T-helper 22 cell (primary cell): ENCODE data around the gene KCTD5.
"Not testable (repeated sequence)": the region's sequence is repeated elsewhere in the genome, so short reads cannot be mapped to it uniquely, and the experiment has no call there.

Experiments used
- DNase-seq: peaks from one replicate; pipeline ENCODE4 v3.0.0-alpha.2; 2020; ENCODE audit warnings: low read depth

Gene KCTD5

GRCh38 chr16:2673066-2673999 lies 9.0 kb upstream of the KCTD5 start:
- DNase-seq = peak; percentile 93

DNA sequence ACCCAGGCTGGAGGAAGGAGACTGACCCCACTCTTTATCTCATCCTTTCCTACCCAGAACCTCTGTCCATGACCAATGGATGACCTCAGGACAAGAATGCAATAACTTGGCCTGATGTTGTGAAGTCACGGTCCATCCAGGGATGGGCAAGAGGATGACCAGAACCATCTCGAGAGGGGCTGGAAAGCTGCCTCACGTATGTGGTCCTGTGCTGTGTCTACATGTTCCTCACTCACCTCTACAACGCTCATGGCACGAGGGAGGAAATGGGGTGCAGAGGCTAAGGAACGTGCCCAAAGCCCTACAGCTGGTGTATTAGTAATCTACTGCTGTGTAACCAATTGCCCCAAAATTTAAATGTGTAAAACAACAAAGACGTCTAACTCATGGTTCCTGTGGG lies 7.3 kb upstream of the KCTD5 start:
- DNase-seq = no peak

DNA sequence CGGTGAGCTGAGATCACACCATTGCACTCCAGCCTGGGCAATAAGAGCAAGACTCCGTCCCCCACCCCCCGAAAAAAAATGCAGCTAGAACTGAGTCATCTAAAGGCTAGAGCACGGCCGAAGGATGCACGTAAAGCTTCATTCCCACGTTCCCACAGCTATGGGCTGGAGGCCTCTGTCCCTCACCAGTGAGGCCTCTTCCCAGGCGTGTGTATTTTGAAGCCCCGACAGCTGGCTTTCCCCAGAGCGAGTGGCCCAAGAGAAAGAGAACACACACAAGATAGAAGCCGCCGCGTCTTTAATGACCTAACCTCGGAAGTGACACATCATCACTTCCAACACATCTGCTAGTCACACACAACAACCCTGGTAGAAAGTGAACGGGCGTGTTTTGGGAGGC lies 6.6 kb upstream of the KCTD5 start:
- DNase-seq = no peak

- not testable (repeated sequence) for DNase-seq
Observed at GRCh38 chr16:2676937-2677336, 5.4 kb upstream of the KCTD5 start.

DNA sequence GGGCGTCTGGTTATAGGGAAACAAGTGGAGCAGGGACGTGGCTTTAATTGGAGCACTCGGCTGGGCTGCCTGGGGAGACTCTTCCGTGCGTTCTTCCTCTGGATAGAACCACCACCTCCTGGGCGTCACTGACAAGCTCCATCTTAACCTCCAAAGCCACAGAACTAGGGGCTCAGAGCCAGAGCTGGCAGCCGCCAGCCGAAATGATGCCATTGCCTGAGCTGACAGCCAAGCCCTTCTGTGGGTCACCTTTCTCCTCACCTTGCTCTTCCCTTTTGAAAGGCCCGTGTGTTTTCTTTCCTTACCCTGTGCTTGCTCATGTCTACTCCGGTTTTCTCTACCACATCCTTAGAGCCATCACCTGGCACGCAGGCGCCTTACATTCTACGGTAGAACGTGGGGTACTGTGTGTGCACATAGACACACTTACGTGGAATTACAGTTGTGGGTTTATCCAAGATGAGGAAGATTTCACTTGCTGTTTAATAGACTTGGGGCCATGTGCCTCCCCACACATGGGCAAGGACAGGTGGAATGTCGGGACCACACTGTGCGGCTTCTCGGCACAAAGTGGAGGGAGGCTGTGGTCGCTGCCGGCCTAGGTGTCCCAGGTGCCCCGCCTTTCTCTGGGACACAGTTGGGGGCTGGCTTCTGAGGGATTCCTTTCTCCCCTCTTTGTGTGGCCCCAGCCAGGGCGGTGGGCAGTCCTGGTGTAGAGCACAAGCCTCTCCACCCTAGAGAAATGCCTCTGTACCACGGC lies 3.9 kb upstream of the KCTD5 start:
- not testable (repeated sequence) for DNase-seq

DNA sequence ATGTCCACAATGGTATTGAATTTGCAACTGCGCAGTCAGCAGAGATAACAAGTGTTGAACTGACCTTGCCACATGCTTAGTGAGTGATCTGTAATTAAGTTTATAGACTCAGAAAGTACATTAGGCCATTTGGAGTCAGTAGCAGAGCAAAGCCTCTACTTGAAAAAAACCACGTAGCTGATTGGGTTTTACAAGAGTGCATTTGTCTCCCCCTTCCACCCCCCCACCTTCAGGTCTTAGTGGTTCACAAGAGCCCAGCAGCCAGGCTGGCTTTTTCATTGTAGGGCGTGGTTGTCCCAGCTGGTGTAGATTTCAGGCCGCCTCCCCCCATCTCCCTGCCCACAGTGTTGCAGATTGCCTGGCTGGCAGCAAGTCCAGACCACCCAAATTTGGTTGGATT lies 2.4 kb upstream of the KCTD5 start:
- not testable (repeated sequence) for DNase-seq

DNA sequence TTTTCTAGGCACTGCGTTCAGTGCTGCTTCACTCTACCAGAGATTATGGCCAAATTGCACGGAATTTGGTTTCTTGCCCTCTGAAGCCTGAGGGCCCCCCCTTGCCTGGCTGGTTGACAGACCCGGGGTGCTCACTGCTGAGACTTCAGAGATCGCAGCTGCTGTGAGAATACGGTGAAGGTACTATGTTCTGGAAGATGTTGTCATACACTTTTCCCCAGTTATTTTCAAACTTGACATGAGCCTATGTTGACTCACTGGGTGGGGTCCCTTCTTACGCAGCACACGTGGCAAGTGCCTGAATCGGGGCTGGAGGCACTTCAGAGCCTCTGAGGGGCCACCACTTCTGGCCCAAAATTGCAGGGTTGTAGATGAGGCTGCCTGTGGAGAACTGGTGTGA lies 2.0 kb upstream of the KCTD5 start:
- DNase-seq = not testable (repeated sequence)

- DNase-seq = not testable (repeated sequence)
Observed at GRCh38 chr16:2683041-2683440, 718 bp downstream of the KCTD5 start.

DNA sequence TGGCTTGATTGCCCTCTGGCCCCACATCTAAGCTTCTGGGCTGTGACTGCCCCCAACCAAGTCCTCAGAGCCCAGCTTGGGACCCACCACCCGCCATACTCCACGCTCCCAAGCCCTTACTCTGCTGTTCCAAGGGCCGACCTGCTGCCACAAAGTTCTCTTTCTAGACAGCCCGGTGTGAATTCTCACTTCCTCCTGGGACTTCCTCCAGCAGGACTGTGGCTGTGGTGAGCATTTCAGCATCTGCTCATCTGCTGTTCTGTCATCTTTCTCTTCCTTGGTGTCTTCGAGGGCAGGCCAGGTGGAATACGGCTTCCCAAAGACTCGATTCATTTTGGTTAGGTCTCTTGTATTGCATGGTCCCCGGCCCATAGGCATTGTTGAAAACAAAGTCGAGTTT lies 3.8 kb downstream of the KCTD5 start:
- not testable (repeated sequence) for DNase-seq

- DNase-seq = no peak
Observed at GRCh38 chr16:2686912-2687507, 4.7 kb downstream of the KCTD5 start.

- no peak for DNase-seq
Observed at GRCh38 chr16:2687531-2688308, 5.4 kb downstream of the KCTD5 start.

- DNase-seq = not testable (repeated sequence)
Observed at GRCh38 chr16:2689422-2689821, 7.1 kb downstream of the KCTD5 start.

- DNase-seq = no peak
Observed at GRCh38 chr16:2689968-2690801, 7.9 kb downstream of the KCTD5 start.

GRCh38 chr16:2690852-2691251 lies 8.5 kb downstream of the KCTD5 start:
- no peak for DNase-seq

DNA sequence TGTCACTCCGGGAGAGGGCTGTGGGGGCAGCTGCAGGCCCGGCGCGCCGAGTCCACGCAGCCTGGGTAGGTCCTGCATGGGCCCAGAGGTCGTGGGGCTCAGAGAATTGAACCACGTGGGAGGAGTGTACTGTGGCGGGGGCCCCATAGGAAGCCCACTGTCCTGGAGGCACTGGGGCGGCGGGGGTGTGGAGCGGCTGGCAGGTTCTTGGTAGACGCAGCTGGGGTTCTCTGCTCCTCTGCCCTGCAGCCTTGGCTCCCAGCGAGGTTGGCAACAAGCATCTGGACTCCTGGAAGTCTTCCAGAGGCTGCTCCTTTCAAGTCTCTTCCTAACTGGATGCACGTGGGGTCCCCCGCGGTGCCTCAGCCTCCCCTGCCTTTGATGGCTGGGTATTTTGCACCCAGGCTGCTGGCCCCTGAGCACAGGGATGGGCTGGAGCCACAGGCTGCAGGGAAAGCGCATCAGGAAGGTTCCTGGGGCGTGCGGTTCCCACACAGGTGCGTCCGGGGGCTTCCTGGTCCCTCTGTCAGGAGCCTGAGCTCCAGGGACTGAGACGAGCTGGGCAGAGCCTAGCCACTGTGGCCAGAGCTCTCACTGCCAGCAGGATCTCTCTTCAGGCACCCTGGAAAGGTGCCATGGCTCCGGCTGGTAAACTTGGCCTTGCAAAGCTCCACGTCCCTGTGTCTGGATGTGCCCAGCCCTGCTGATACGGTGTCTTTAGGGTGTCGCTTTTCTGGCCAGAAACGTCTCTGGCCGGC lies 9.3 kb downstream of the KCTD5 start:
- DNase-seq = no peak

GRCh38 chr16:2692251-2692947 lies 10.1 kb downstream of the KCTD5 start:
- DNase-seq = no peak

DNA sequence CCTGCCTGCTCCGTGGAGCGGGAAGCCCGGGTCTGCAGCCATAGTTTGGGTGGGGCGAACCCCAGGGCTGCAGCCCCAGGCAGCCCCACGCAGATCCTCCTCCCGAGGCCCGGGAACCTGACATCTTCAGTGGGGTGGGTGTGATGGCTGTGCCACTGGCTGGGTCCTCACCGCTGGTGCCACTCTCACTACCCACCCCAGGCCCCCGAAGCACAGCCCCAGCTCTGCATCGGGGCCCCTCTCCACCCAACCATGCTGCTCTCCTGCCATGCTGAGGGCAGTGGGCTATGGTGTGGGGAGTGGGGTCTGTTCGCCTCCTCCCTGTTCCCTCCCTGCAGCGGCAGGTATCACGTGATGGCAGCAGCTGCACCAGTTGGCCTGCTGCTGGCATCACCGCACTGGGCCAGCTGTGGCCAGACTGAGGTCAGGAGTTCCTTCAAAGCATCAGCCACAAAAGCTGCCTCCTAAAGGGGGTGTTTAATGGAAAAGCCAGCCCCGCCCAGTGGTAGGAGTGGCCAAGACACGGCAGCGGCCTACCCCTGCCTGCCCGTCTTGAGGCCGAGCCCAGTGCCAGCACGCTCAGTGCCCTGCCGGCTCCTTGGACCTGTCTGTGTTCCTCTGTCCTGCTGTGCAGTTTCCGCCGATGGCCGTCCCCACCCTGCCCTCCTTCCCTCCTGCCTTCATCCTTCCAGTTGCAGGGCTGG lies 10.8 kb downstream of the KCTD5 start:
- DNase-seq = no peak

GRCh38 chr16:2696601-2697250 lies 14.4 kb downstream of the KCTD5 start:
- DNase-seq = not testable (repeated sequence)
